Neural cell (in vitro differentiated cells): Measurements from ENCODE around the gene LRP5.

Source experiments
- EP300 ChIP-seq: fragments of 450-650 bp; conservative IDR thresholded peaks from 2 replicates; pipeline ENCODE4 v1.6.1; 2014; ENCODE audit warnings: antibody characterized with exemption, mild to moderate bottlenecking, moderate library complexity; ENCODE audit not compliant: poor library complexity, severe bottlenecking
- EZH2 ChIP-seq: fragments of 200-600, 300-800 bp; shearing (Covaris generic), sonication (generic); IDR thresholded peaks from 2 replicates; pipeline ENCODE4 v1.6.1; 2014; ENCODE audit warnings: antibody characterized with exemption, low read length, borderline replicate concordance, mild to moderate bottlenecking; ENCODE audit not compliant: insufficient read depth, poor library complexity, severe bottlenecking
- MXI1 ChIP-seq: fragments of 450-650 bp; conservative IDR thresholded peaks from 2 replicates; pipeline ENCODE4 v1.6.1; 2014; ENCODE audit warnings: antibody characterized with exemption, mild to moderate bottlenecking; ENCODE audit not compliant: poor library complexity, severe bottlenecking
- TAF1 ChIP-seq: IDR thresholded peaks from 2 replicates; pipeline ENCODE4 v1.6.1; 2012; ENCODE audit warnings: low read depth
- TF ChIP-seq, protein P1 (sequence below): fragments of 450-650 bp; IDR thresholded peaks from 2 replicates; pipeline ENCODE4 v1.5.1; 2014; ENCODE audit warnings: antibody characterized with exemption, mild to moderate bottlenecking, moderate library complexity; ENCODE audit not compliant: poor library complexity, severe bottlenecking

DNA sequence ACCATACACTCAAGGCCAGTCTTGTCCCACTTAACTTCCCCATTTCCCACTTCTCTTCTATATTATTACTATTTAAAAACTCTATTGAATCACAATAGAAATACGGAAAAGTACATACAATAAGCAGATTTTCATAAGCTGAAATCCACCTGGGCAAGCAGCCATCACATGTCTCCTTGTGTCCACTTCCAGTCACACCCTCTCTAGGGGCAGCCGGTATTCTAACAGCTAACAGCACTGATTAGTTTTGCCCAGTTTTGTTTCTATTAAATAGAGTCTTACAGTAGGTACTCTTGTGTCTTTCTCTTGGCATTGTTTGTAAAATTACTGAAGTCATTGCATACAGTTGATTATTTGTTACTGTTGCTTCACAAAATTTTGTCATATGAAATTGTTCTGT is 185.9 kb downstream of the LRP5 start:
- TF ChIP-seq EZH2 = no peak
- TF ChIP-seq, protein P1, sequence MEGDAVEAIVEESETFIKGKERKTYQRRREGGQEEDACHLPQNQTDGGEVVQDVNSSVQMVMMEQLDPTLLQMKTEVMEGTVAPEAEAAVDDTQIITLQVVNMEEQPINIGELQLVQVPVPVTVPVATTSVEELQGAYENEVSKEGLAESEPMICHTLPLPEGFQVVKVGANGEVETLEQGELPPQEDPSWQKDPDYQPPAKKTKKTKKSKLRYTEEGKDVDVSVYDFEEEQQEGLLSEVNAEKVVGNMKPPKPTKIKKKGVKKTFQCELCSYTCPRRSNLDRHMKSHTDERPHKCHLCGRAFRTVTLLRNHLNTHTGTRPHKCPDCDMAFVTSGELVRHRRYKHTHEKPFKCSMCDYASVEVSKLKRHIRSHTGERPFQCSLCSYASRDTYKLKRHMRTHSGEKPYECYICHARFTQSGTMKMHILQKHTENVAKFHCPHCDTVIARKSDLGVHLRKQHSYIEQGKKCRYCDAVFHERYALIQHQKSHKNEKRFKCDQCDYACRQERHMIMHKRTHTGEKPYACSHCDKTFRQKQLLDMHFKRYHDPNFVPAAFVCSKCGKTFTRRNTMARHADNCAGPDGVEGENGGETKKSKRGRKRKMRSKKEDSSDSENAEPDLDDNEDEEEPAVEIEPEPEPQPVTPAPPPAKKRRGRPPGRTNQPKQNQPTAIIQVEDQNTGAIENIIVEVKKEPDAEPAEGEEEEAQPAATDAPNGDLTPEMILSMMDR = no peak
- no peak for TF ChIP-seq EP300
- no peak for TF ChIP-seq MXI1
- no peak for TF ChIP-seq TAF1
